ENCODE results near the gene CCDC68.

The CCDC68 gene

GRCh38 chr18:54942144-54942543 is 17.1 kb downstream of the CCDC68 start:
- Histone ChIP-seq H3K36me3 (ENCODE audit: insufficient read depth, low read length) (no peaks in the 10 kb centered on the region), H3F3A (ENCODE audit: low read depth) (no peaks in the 10 kb centered on the region), H4K20me1 (ENCODE audit: insufficient read depth, low read length, poor library complexity, severe bottlenecking) (no peaks in the 10 kb centered on the region), H3K4me3 (ENCODE audit: low read length, poor library complexity, severe bottlenecking) (no peak overlapping the region), H3K4me2 (ENCODE audit: low read depth, low read length, poor library complexity, severe bottlenecking) (no peak overlapping the region), H3K9ac (ENCODE audit: low read depth, low read length, poor library complexity, severe bottlenecking) (no peak overlapping the region), H2AFZ (ENCODE audit: low read length) (no peak overlapping the region), H3K27me3 (ENCODE audit: insufficient read depth, low read length, poor library complexity, severe bottlenecking) (no peaks in the 10 kb centered on the region), H3K9me3 (ENCODE audit: insufficient read depth, low read depth, low read length) (no peaks in the 10 kb centered on the region), H3K9me2 (replicated peaks; ENCODE audit: low read depth, low read length) (no peaks in the 10 kb centered on the region), H3K4me1 (ENCODE audit: insufficient read depth, low read length, poor library complexity, severe bottlenecking) (peaks cover 17% of the 10 kb centered on the region), H3K79me2 (ENCODE audit: insufficient read depth, low read length) (no peaks in the 10 kb centered on the region)
- no peak for TF ChIP-seq CTCF (conservative IDR thresholded peaks at IDR 0.05; ENCODE audit: low read length)
- no peak for TF ChIP-seq EZH2phosphoT487 (IDR thresholded peaks at IDR 0.05; ENCODE audit: borderline replicate concordance)

DNA sequence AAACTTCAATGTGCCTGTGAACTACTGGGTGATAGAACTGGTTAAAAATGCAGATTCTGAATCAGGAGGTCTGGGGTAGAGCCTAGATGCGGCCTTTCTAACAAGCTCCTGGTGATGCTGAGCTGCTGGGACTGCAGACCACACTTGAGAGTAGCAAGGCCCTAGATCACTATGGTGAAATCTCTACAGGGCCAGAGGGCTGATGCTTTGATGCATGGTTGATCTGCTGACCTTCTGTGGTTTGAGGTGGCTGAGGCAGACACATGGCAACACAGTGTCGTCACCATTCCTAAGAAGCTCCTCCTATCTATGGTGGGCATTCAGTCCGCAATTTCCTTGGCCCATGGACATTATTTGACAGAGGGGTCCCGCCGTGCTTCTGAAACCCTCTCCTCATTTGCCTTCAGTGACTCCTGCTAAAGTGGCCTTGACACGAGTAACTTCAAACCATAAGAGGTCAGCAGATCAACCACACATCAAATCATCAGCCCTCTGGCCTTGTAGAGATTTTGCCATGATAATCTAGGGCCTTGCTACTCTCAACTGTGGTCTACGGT is 19.8 kb downstream of the CCDC68 start:
- no peak overlapping the region for H3K4me2 ChIP-seq (ENCODE audit: low read depth, low read length, poor library complexity, severe bottlenecking)
- no peaks in the 10 kb centered on the region for H3K79me2 ChIP-seq (ENCODE audit: insufficient read depth, low read length)
- no peaks in the 10 kb centered on the region for H3F3A ChIP-seq (ENCODE audit: low read depth)
- H3K9me2 ChIP-seq (replicated peaks; ENCODE audit: low read depth, low read length): no peaks in the 10 kb centered on the region
- TF ChIP-seq CTCF (conservative IDR thresholded peaks at IDR 0.05; ENCODE audit: low read length) (no peak), EZH2phosphoT487 (IDR thresholded peaks at IDR 0.05; ENCODE audit: borderline replicate concordance) (no peak)
- H3K4me3 ChIP-seq (ENCODE audit: low read length, poor library complexity, severe bottlenecking): no peak overlapping the region
- no peak overlapping the region for H2AFZ ChIP-seq (ENCODE audit: low read length)
- no peak overlapping the region for H3K9ac ChIP-seq (ENCODE audit: low read depth, low read length, poor library complexity, severe bottlenecking)
- no peaks in the 10 kb centered on the region for H3K4me1 ChIP-seq (ENCODE audit: insufficient read depth, low read length, poor library complexity, severe bottlenecking)
- no peaks in the 10 kb centered on the region for H3K27me3 ChIP-seq (ENCODE audit: insufficient read depth, low read length, poor library complexity, severe bottlenecking)
- no peaks in the 10 kb centered on the region for H3K36me3 ChIP-seq (ENCODE audit: insufficient read depth, low read length)
- H3K9me3 ChIP-seq (ENCODE audit: insufficient read depth, low read depth, low read length): no peaks in the 10 kb centered on the region
- H4K20me1 ChIP-seq (ENCODE audit: insufficient read depth, low read length, poor library complexity, severe bottlenecking): no peaks in the 10 kb centered on the region

GRCh38 chr18:54938506-54938905 is 20.8 kb downstream of the CCDC68 start:
- TF ChIP-seq CTCF (conservative IDR thresholded peaks at IDR 0.05; ENCODE audit: low read length): no peak
- no peak for TF ChIP-seq EZH2phosphoT487 (IDR thresholded peaks at IDR 0.05; ENCODE audit: borderline replicate concordance)
- Histone ChIP-seq H3K27me3 (ENCODE audit: insufficient read depth, low read length, poor library complexity, severe bottlenecking) (no peaks in the 10 kb centered on the region), H3F3A (ENCODE audit: low read depth) (no peaks in the 10 kb centered on the region)

More at GRCh38 chr18:54938506-54938905, 20.8 kb downstream of the CCDC68 start:
- no peaks in the 10 kb centered on the region for H3K9me3 ChIP-seq (ENCODE audit: insufficient read depth, low read depth, low read length)
- no peaks in the 10 kb centered on the region for H4K20me1 ChIP-seq (ENCODE audit: insufficient read depth, low read length, poor library complexity, severe bottlenecking)
- H2AFZ ChIP-seq (ENCODE audit: low read length): no peak overlapping the region
- no peaks in the 10 kb centered on the region for H3K9me2 ChIP-seq (replicated peaks; ENCODE audit: low read depth, low read length)
- no peak overlapping the region for H3K4me2 ChIP-seq (ENCODE audit: low read depth, low read length, poor library complexity, severe bottlenecking)
- H3K4me1 ChIP-seq (ENCODE audit: insufficient read depth, low read length, poor library complexity, severe bottlenecking): no peaks in the 10 kb centered on the region
- no peak overlapping the region for H3K4me3 ChIP-seq (ENCODE audit: low read length, poor library complexity, severe bottlenecking)
- no peaks in the 10 kb centered on the region for H3K79me2 ChIP-seq (ENCODE audit: insufficient read depth, low read length)
- H3K9ac ChIP-seq (ENCODE audit: low read depth, low read length, poor library complexity, severe bottlenecking): no peak overlapping the region
- H3K36me3 ChIP-seq (ENCODE audit: insufficient read depth, low read length): no peaks in the 10 kb centered on the region

Measured in Loucy (cell line).